Mucosa of descending colon (tissue), 3 donors: ENCODE results near the gene CIPC. TPM values are rescaled to one million over a fixed set of nuclear protein-coding genes. Genes with fewer than 3 reads are reported as not detected.

Experiments
- ATAC-seq: fragments of 200-7000 bp; cut with Tn5 transposase; one replicate; pipeline ENCODE4 v1.9.1; 2020; ENCODE audit warnings: mild to moderate bottlenecking, moderate library complexity
- DNase-seq, 3 donors: peaks; one replicate each; pipeline ENCODE4 v3.0.0-alpha.2; 2020
- H3K36me3 ChIP-seq: fragments of 200-600 bp; one replicate; pipeline ENCODE4 v1.8.0; 2021; ENCODE audit warnings: low read depth, mild to moderate bottlenecking
- H3K4me1 ChIP-seq: fragments of 200-600 bp; one replicate; pipeline ENCODE4 v1.8.0; 2021; ENCODE audit warnings: low read depth, mild to moderate bottlenecking
- H3K4me3 ChIP-seq: fragments of 200-600 bp; one replicate; pipeline ENCODE4 v1.8.0; 2021; ENCODE audit warnings: mild to moderate bottlenecking
- H3K9me3 ChIP-seq: fragments of 200-600 bp; one replicate; pipeline ENCODE4 v1.8.0; 2021; ENCODE audit warnings: mild to moderate bottlenecking
- CTCF ChIP-seq: fragments of 200-600 bp; IDR thresholded peaks from one replicate; pipeline ENCODE4 v1.8.0; 2022; ENCODE audit warnings: antibody characterized with exemption, mild to moderate bottlenecking
- intact Hi-C, 2 donors: fragments of 100-400 bp; cut with DNase I in 1 of 2; cut with micrococcal nuclease in 1 of 2; formaldehyde crosslinking; loops; one replicate each; pipeline versions ENCODE4 v1.11.0 to v1.11.1; 2022; cut with DNase I, micrococcal nuclease
- total RNA-seq, 3 donors: library from RNA; stranded (reverse); fragmentation: NEBNext Ultra II Directional in 2 of 3; extraction: Animal tissue kit (Norgen Biotek cat#: 25700) in 2 of 3; gene quantifications; one replicate each; pipeline versions ENCODE4 v1.2.1 to v1.2.4, GENCODE V29; 2021 to 2023
- donor health status: DM: no; HTN: no; CAD: no; lungs with moderate emphysema.
- donor health status: DM: no; HTN: no; CAD: no.
- donor health status: DM: no; HTN: yes; CAD: no.

The CIPC gene
- total RNA-seq, 3 donors from 2014 or later, result 45.7 to 84.9 (median 61.0) TPM

DNA sequence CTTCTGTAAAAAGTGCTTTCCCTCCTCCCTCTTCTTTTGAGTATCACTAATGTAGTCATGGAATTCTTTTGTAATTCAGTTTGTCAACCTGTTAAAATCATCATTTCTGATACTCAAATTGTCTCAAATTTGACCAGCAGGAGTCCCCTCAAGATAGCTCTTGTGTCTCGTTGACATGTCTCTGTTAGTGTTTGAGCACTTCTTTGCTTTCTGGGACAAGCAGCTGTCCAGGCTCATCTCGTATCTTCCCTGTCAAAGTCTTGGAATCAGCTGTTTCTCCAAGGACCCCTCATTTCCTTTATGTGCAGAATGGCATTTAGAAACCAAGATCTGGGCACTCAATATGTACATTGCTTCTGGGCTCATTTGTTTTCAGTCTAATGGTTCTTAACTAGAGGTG is 10.7 kb downstream of the CIPC start:
- Histone ChIP-seq H3K4me1 (no peaks in the 10 kb centered on the region), H3K4me3 (no peak overlapping the region), H3K9me3 (no peaks in the 10 kb centered on the region), H3K36me3 (peaks cover 2% of the 10 kb centered on the region)
- no peak for TF ChIP-seq CTCF
- DNase-seq (no peak), ATAC-seq (no peak)
- intact Hi-C loops, result no loop called here

- ATAC-seq (no peak), DNase-seq (no peak)
- Histone ChIP-seq H3K9me3 (no peaks in the 10 kb centered on the region), H3K4me1 (no peaks in the 10 kb centered on the region), H3K36me3 (peaks cover 6% of the 10 kb centered on the region), H3K4me3 (no peak overlapping the region)
- intact Hi-C loops, result no loop called here
- no peak for TF ChIP-seq CTCF
Measured at GRCh38 chr14:77109656-77110055, 11.6 kb downstream of the CIPC start.

- TF ChIP-seq CTCF, result no peak
- intact Hi-C loops, result no loop called here
- H3K9me3 ChIP-seq, result no peaks in the 10 kb centered on the region
- DNase-seq (no peak), ATAC-seq (no peak)
- H3K36me3 ChIP-seq, result peaks cover 6% of the 10 kb centered on the region
- H3K4me3 ChIP-seq, result no peak overlapping the region
- H3K4me1 ChIP-seq, result no peaks in the 10 kb centered on the region
Measured at GRCh38 chr14:77110286-77110685, 12.2 kb downstream of the CIPC start.

- H3K36me3 ChIP-seq, result peaks cover 6% of the 10 kb centered on the region
- TF ChIP-seq CTCF, result no peak
- H3K9me3 ChIP-seq, result no peaks in the 10 kb centered on the region
- intact Hi-C loops, result no loop called here
- no peak overlapping the region for H3K4me3 ChIP-seq
- no peak for DNase-seq
- ATAC-seq, result no peak
- no peaks in the 10 kb centered on the region for H3K4me1 ChIP-seq
Measured at GRCh38 chr14:77111021-77111420, 13.0 kb downstream of the CIPC start.

DNA sequence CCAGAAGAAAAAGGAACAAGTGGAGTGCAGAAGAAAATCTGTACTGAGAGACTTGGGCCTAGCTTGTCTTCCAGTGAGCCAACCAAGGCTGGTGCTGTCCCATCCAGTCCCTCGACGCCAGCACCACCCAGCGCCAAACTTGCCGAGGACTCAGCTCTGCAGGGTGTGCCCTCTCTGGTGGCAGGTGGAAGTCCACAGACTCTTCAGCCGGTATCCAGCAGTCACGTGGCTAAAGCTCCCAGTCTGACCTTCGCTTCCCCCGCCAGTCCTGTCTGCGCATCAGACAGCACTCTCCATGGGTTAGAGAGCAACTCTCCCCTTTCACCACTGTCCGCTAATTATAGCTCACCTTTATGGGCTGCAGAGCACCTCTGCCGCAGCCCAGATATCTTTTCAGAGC is 15.6 kb downstream of the CIPC start:
- no peak for TF ChIP-seq CTCF
- DNase-seq (no peak), ATAC-seq (peak; percentile 38)
- Histone ChIP-seq H3K4me1 (no peaks in the 10 kb centered on the region), H3K36me3 (peaks cover 6% of the 10 kb centered on the region), H3K9me3 (no peaks in the 10 kb centered on the region), H3K4me3 (no peak overlapping the region)
- intact Hi-C loops, result no loop called here

DNA sequence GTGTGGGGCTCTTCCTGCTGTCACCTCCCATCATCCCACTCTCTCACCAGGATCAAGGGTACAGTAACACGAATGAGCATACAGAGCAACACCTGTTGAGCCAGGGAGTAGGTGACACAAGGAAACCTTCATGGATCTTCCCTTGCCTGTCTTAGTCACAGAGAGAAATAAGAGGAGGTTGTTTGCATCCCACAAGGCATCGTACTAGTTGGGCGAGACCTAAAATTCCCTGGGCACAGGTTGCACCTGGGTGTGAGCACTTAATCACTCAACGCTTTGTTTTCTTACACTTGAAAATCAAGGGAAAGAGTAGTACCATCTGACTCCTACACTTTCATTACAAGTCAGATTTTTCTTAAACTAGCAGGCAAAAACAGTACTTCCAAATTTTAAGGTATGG is 16.6 kb downstream of the CIPC start:
- no peak for DNase-seq
- TF ChIP-seq CTCF, result no peak
- Histone ChIP-seq H3K36me3 (peaks cover 6% of the 10 kb centered on the region), H3K4me3 (no peak overlapping the region), H3K4me1 (no peaks in the 10 kb centered on the region), H3K9me3 (no peaks in the 10 kb centered on the region)
- intact Hi-C loops, result no loop called here
- ATAC-seq, result no peak
